ENCODE data around the gene PRL.

- TF ChIP-seq CTCF (IDR thresholded peaks at IDR 0.05), result no peak
- no peak for TF ChIP-seq POLR2A (IDR thresholded peaks at IDR 0.05)
- no peak for TF ChIP-seq POLR2AphosphoS5 (IDR thresholded peaks at IDR 0.05; ENCODE audit: insufficient read depth in 1 of 2, low read depth in 1 of 2)
Measured at GRCh38 chr6:22247916-22248482, 48.8 kb downstream of the PRL start.
